HTR-8/SVneo (cell line): ENCODE data around the gene PLXDC2.
"Not testable (repeated sequence)": the region's sequence is repeated elsewhere in the genome, so short reads cannot be mapped to it uniquely, and the experiment has no call there.

Source experiments
- DNase-seq: peaks from one replicate; pipeline ENCODE4 v3.0.0; 2011; ENCODE audit warnings: low spot score, mixed read lengths; ENCODE audit not compliant: insufficient read length
- FAIRE-seq: peaks from 2 replicates; lab custom pipeline; 2011; peaks lifted over from hg19 to GRCh38; lab: Jason Lieb, UNC

Gene PLXDC2

DNA sequence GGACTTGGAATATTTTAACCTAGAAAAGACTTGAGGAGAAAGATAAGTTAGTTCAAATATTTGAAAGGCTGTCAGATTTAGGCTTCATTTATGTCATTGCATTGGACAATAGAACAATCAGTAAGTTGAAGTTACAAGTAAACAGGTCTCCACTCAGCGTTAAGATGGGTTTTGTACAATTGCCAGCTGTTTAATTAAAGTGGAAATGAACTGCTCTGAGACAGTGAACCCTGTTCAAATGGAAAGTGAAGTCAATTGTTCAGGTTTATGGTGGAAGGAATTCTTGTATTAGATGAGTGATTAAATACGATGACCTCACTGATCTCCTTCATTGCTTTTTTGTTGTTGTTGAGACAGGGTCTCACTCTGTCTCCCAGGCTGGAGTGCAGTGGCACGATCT, 151.7 kb downstream of the PLXDC2 start:
- no peak for FAIRE-seq
- DNase-seq, result no peak

DNA sequence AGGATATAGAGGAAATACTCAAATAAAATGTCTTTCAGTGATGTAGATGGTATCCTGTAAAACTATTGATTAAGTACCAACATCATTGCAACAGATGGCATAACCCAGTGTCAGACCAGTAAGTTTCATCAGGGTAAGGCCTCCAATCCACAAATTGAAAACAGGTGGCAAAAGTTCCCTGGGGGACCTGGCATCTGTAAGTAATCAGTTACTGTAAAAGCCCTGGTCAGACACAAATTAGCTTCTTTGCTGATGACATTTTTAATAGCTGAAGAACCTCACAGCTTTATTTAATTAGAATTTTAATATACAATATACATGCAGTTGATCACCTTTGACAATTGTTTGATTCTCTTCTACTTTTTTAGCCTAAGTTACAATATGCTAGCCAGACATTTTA, 152.5 kb downstream of the PLXDC2 start:
- FAIRE-seq (no peak), DNase-seq (no peak)

- no peak for FAIRE-seq
- DNase-seq, result no peak
Observed at GRCh38 chr10:19970256-19970655, 154.0 kb downstream of the PLXDC2 start.

DNA sequence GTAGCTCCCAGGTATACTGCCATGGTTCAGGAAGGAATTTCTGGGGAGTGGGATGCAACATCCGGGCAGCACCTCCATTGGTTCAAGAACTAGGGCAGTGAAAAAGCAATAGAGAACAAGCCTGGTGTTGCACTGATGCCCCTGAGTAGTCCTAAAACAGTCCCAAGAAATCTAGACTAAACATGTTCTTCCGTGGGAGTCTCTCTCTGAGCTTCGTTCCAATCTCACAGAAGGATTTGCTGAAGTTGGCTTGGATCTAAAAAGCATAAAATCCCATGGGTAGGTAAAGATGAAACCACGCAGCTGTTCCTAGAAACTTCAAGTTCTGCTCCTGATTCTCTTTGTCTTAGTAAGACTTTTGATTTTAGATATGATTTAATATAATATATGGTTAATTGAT, 154.5 kb downstream of the PLXDC2 start:
- no peak for DNase-seq
- FAIRE-seq, result no peak

DNA sequence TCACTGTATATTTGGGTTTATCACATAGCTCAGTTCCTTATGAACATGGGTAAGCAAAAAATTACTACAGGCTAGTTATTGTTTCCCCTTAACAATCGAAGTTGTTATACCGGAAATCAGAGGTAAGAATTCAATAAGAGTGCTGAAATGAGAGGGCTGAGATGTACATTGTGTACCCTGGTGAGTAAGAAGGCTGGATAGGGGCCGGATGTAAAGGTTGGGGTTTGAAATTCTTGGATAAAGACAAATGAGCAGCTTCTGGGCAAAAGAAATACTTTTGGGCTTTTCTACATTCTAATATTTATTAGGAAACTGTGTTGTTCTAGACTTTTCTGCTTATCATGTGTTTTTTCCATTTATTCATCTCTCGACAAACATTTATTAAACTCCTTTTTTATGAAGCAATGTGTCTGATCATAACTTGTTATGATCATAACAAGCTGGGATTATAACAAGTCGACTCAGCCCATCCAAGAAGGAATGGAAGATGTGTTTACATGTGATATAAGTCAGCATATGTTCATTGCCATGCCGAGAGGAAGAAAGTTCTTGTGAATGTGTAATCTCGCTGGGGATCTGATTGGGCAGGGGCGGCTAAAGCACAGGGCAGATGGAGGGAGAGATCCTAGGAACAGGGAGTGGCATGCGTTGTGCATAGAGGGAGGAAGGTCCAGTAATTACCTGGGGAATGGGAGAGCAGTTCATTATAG, 155.3 kb downstream of the PLXDC2 start:
- FAIRE-seq, result no peak

DNA sequence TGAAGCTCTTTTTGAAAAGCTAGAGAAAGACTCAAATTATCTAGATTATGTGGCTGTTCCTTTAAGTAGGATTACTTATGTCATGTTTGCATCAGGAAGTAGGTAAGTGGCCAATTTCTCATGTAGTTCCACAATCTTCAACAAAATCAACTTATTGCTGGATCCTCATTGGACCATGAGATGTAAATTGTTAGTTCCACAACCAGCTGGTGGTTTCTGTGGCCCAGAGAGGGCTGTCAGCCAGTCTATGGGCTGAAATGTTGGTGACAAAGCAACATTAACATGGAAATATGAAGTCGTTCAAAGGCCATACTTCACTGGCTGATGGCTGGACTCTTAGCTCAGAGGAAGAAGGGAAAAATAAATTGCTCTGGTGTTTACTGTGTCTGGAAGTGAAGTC, 157.9 kb downstream of the PLXDC2 start:
- DNase-seq, result no peak
- FAIRE-seq, result no peak

More for the DNA sequence above, 155.3 kb downstream of the PLXDC2 start:
- no peak for DNase-seq

DNA sequence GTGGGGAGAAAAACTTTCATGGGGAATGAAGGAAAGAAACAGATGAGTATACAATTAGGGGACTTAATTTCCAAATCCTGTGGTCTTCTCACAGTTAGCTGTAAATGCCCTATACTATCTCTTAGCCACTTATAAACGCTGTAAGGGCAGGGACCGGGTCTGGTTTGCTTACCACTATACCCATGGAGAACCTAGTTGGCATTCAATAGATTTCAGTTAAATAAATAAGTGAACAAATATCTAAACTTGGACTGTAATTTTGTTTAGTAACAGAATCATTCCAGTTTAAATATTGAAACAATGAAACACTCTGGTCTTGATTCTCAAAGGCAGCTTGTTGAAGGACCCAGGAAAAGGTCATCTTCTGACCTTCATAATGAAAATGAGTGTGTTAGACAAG, 158.3 kb downstream of the PLXDC2 start:
- DNase-seq (no peak), FAIRE-seq (no peak)

DNA sequence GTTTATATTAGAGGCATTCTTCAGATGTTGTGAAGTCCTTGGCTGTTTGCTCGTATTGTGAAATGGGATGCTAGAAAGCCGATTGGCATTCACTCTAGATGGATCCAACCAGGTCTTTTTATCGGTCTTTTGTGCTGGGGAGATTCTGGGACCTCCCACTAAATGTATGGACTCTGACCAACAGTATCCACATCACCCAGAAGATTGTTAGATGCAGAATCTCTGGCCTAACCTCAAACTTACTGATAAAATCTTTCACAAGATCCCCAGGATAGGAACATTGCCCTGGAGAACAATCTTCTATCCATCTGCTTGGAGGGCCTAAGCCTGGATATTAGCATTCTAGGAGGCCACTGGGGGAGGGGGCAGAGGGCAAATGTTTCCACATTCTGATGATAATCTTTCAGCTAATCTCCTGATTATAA, 160.9 kb downstream of the PLXDC2 start:
- FAIRE-seq (no peak), DNase-seq (no peak)

DNA sequence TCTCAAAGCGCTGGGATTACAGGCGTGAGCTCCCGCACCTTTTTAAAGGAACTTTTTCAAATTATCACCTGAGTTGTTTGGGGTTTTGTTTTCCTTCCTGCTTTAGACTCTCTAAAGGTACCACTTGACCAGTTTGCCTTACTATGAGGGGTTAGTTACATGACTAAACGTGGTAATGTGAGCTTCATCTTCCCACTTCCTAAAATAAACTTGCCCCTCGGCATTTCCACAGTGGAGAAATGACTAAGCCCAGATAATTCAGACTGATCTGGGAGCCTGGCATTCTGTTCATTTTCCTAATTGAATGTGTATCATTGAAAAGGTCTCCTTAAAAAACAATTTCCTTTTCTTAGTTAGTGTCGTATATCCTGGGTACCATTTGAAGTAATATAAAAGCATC, 163.4 kb downstream of the PLXDC2 start:
- FAIRE-seq (no peak), DNase-seq (no peak)

DNA sequence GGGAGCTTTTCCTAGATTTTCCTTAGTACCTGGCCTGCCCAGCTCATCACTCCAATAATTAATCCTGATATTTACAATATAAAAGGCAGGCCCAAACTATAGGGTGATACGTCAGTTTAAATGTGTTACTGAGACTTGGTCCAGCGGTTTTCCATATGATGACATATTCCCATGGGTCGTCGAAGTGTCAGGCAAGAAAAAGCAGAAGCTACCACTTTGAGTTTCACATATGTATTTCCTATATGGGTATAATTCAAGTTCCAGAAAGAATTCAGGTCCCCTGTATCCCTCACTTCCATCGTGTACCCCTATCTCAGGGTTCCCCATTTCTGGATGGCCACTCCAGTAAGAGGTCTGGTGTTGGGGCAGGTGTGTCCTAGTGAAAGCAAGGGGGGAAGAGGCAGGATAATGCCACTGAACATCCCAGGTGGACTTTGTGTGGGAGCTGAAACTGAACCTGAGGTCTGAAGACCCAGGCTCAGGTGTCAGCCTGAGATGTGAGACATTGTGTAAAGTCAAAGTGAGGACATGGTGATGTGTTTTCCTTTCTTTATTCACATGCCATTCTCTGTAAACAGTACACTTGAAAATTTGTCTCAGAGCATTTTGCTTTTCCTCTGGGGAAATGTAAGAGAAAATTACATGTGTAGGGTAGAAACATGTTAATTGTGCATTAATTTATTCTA, 167.8 kb downstream of the PLXDC2 start:
- no peak for DNase-seq
- FAIRE-seq, result no peak

DNA sequence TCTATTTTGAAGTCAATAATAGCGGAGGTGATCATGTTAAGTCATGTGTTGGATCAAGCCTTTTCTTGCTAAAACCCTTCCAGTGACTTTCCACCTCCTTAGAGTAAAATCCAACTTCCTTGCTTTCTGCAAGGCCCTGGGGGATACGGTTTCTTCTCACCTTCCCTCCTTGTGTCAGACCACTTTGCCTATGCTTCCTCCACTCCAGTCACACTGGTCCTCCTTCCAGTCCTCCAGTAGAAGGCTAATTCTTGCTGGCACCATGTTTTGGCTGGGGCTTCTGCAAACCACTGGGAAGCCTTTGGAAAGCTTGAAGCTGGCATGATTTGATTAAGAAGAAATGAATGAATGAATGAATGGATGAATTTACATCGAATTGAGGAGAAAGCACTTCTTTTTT, 169.5 kb downstream of the PLXDC2 start:
- DNase-seq, result no peak
- no peak for FAIRE-seq

DNA sequence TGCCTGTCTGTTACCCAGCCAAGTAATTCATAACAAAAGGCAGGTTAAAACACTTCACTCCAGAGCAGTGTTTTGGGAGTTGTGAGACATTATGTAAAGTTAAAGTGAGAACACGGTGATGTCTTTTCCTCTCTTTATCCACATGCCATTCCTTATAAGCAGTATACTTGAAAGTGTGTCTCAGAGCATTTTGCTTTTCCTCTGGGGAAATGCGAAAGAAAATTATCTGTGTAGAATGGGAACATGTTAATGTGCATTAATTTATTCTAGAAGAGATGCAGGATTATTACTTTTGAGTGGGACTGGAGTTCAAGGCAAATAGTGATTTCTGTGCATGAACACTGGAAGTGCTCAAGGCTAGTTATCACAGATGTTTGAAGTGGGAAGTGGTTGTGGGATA, 170.4 kb downstream of the PLXDC2 start:
- DNase-seq, result no peak
- no peak for FAIRE-seq

DNA sequence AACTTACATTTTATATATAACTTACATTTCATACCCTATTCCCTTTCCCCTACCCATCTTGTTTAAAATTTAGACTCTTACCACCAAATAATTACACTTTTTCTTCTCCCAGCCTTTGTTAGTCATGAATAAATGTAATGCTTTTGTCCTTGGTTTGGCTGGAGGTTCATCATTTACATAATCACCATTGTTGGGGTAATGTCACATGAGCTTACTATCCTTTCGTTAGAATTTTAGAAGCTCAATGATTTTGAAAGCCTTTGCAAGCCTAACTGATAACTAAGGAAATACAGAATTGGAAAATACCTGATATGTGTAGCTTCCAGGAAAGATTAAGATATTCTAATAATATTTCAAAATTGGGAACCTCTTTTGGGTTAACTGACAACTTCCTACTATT, 171.7 kb downstream of the PLXDC2 start:
- FAIRE-seq (no peak), DNase-seq (no peak)

DNA sequence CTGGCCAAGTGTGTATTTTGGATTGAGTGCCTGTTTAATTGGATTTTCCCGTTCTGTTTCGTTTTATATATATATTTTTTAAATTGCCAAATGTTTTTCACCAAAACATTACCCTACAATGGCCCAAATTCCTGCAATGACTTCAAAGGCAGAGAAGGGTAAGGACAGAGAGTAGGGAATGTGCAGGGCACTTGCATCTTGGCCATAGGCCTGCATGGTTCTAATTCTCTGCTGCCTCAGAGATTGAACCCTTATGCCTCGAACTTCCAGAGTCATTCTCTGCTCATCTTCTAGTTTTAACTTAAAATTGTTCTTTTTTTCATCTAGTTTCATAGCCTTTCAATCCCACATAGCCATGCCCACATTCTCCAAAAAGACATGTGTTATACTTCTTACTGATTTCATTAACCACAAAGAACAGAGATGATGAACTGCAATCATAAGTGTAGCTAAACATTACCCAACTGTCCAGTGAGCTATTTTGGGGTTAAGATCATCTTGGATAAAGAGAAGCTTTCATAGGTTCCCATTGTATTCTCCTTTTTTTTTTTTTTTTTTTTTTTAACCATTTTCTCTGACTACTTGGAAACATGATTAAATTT, 177.6 kb downstream of the PLXDC2 start:
- FAIRE-seq, result no peak

GRCh38 chr10:19998482-19998881, 182.2 kb downstream of the PLXDC2 start:
- FAIRE-seq (no peak), DNase-seq (no peak)

More for the DNA sequence above, 177.6 kb downstream of the PLXDC2 start:
- no peak for DNase-seq

- DNase-seq, result no peak
Observed at GRCh38 chr10:19999431-19999830, 183.2 kb downstream of the PLXDC2 start.

GRCh38 chr10:20002026-20002425, 185.8 kb downstream of the PLXDC2 start:
- DNase-seq, FAIRE-seq: not testable (repeated sequence)

More at GRCh38 chr10:19999431-19999830, 183.2 kb downstream of the PLXDC2 start:
- no peak for FAIRE-seq

DNA sequence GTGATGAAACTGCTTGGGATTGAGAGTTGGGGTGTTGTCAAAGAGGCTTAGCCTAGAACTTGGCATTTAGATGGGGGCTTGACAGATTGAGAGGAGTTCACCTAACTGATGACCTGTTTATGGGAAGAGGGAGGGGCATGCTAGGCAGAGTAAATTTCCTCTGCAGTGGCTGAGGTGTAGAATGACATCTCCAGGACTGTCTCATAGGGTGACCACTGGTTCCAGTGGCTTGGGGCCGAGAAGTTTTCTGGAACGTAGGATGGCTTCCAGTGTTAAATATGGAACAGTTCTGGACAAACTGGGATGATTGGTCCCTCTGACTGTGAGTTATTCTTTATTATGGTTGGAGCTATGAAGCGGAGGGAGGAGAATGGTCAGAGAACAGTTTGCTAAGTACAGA, 186.4 kb downstream of the PLXDC2 start:
- DNase-seq (no peak), FAIRE-seq (no peak)

GRCh38 chr10:20004087-20004523, 187.9 kb downstream of the PLXDC2 start:
- FAIRE-seq (no peak), DNase-seq (no peak)

GRCh38 chr10:20005638-20006037, 189.4 kb downstream of the PLXDC2 start:
- FAIRE-seq (no peak), DNase-seq (no peak)

DNA sequence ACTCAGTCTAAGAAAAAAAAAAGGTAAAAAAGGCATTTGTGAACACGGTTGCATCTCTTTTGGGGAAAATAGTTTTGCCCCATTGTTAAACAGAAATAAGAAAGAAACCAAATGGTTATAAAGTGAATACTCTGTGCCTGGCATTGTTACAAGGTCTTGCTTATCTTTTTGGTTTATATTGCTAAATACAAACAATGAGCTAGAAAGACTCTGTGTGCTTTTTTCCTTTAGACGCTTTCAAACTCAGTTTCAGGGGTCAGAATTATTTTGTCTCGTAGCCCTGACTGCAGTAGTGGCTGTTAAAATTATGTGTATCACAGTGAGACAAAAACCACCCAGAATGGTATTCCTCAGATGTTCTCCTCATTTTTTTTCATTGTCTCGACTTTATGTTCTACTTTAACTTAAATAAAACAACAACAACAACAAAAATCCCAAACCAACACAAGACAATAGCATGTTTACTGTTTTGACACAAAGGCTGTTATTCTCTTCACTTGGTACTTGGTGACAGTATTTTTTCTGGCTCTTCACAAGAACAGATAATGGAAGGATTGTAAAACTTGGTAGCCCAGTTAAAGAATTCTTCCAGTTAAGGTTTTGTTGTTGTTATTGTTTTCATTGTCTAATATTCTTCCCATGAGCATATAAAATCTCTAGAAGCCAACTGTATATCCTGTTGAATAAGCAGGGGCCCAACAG, 190.1 kb downstream of the PLXDC2 start:
- FAIRE-seq (no peak), DNase-seq (no peak)
